GM12801 (cell line): Measurements from ENCODE around the gene ECSIT.

Experiments used
- CTCF ChIP-seq: IDR thresholded peaks from one replicate; pipeline ENCODE4 v1.5.1; 2011; ENCODE audit warnings: control low read depth; ENCODE audit not compliant: insufficient read length; ENCODE audit errors: extremely low read depth

The ECSIT gene

GRCh38 chr19:11528551-11529341 is at the start of gene ECSIT:
ECSIT (minus strand) TSS chr19:11529134; CDS start chr19:11519170, 9,964 bp downstream.
- no peak for TF ChIP-seq CTCF

GRCh38 chr19:11577451-11578257 is 48.7 kb upstream of the ECSIT start, which contains the start of gene ACP5:
ACP5 (minus strand) TSS chr19:11577645; CDS start chr19:11577317, 328 bp downstream.
- no peak for TF ChIP-seq CTCF

- no peak for TF ChIP-seq CTCF
These were observed 47.3 kb upstream of the ECSIT start for GRCh38 chr19:11576227-11576626.

- no peak for TF ChIP-seq CTCF
These were observed 45.8 kb upstream of the ECSIT start for GRCh38 chr19:11574689-11575088.

- TF ChIP-seq CTCF = no peak
These were observed 41.1 kb upstream of the ECSIT start for GRCh38 chr19:11570039-11570462.

- TF ChIP-seq CTCF = no peak
These were observed 37.2 kb upstream of the ECSIT start for GRCh38 chr19:11566164-11566563.

GRCh38 chr19:11563532-11563931 is 34.6 kb upstream of the ECSIT start:
- TF ChIP-seq CTCF = no peak
